Nucleus accumbens (tissue), 56 donors: Measurements from ENCODE around the gene PLEKHM2.

Source experiments
- DNase-seq, 56 donors: peaks; one replicate each; lab custom pipeline; 2025; lab: John Stamatoyannopoulos, UW

PLEKHM2 gene

DNA sequence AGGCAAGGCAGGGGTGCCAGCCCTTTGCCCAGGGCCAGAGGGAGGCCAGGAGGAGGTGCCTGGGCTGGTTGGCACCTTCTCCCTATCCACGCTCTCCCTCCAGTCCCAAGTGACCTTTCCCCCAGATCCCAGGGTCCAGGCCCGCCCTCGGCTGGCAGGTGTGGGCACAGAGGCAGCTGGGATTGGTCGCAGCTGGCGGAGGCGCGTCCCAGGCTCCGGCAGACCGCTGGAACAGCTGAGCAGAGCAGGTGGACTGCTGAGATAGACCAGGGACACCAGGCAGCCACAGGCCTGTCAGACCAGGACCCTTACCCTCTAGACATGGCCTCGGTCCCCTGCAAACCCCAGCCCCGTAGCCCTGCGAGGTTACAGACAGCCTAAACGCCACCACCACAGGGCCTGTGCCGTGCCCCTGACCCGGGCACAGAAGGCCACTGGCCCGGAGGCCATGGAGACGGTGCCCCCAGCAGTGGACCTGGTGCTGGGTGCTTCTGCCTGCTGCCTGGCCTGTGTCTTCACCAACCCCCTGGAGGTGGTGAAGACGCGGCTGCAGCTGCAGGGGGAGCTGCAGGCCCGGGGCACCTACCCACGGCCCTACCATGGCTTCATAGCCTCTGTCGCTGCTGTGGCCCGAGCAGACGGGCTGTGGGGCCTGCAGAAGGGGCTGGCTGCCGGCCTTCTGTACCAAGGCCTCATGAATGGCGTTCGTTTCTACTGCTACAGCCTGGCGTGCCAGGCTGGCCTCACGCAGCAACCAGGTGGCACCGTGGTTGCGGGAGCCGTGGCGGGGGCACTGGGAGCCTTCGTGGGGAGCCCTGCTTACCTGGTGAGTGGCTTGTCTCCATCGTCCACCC, 52.1 kb downstream of the PLEKHM2 start, which contains the start of gene SLC25A34:
Gene SLC25A34 (plus strand): TSS at position 221 of the 854 bp plus-strand sequence. CDS start 228 bp downstream, at position 449.
- peak in 11 of 56 donors; percentile 5 to 46 (median 16) for DNase-seq

DNA sequence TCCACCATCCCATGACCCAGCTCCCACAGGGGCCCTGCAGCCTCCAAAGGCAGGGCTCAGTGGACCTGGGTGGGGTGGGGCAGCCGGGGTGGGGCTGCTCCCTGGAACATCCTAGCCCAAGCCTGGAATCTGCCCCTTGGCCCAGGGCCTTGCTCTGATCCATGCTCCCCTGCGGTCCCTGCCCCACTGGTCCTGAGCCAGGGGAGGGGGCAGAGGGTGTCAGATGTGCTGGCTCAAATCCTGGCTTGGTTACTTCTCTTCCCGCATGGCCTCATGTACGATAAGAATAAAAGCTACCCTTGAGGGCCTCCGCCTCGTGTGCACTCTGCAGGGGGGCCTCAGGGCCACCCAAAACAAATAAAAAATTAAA, 52.8 kb downstream of the PLEKHM2 start:
- no peak for DNase-seq

DNA sequence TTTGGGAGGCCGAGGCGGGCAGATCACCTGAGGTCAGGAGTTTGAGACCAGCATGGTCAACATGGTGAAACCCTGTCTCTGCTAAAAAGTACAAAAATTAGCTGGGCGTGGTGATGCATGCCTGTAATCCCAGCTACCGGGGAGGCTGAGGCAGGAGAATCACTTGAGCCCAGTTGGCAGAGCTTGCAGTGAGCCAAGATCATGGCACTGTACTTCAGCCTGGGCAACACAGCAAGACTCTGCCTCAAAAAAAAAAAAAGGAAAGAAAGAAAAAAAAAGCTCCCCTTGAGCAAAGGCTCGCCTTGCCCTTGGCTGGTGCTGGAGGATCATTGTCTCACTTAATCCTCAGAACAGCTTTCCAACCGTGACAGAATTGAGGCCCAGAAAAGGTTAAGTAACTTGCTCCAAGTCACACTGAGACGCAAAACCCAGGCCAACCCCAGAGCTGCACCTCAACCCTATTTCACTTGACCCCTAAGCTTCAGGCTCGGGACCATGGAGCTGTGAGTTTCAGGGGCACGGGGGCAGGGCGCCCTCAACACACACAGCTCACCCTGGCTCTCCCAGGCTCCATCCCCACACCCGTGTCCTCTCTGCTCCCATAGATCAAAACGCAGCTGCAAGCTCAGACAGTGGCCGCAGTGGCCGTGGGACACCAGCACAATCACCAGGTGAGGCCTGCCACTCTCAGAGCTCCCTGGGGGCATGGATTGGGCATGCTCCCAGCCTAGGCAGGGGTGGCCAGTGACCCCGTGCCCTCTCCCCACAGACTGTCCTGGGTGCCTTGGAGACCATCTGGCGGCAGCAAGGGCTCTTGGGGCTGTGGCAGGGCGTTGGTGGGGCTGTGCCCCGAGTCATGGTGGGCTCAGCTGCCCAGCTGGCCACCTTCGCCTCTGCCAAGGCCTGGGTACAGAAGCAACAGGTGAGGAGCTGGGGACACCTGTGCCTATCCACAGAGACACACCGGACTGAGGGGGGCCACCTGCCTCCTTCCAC, 53.5 kb downstream of the PLEKHM2 start:
- no peak for DNase-seq

DNA sequence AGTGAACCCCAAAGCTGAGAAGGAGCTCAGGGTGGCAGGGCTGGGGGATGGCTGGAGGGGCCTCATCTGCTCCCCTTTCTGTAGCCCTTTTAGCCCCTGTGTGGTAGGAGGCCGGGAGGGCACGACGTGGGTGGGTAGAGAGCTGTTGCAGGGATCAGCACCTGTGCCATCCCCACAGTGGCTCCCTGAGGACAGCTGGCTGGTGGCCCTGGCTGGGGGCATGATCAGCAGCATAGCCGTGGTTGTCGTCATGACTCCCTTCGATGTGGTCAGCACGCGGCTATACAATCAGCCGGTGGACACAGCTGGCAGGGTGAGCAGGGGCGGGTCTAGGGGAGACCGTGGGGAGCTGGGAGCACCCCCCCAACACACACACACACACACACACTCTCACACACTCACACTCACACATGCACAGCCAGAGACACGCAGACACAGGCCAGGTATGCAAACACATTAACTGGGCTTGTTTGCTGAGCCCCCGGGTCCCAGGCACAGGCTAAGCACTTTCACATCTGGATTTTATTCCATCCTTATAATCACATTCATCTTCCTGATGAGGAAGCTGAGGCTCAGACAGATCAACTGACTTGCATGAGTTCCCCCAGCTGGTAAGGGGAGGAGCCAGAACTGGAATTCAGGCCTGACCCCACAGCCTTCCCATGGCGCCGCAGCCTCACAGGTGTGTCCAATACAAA, 54.4 kb downstream of the PLEKHM2 start:
- no peak for DNase-seq

DNA sequence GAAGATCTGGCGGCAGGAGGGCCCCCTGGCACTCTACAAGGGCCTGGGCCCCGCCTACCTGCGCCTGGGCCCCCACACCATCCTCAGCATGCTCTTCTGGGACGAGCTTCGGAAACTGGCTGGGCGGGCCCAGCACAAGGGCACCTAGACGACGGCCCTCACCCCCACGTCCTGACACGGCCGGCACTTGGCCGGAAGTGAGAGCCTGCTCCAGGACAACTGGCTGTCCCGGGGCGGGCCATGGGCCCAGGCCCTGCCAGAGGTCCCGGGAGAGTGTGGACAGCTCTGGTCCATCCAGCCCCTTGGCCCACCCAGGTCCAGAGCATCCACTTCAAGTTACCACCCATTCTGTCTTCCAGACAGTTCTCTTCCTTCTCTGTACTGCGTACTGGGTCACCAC, 55.1 kb downstream of the PLEKHM2 start:
- no peak for DNase-seq

DNA sequence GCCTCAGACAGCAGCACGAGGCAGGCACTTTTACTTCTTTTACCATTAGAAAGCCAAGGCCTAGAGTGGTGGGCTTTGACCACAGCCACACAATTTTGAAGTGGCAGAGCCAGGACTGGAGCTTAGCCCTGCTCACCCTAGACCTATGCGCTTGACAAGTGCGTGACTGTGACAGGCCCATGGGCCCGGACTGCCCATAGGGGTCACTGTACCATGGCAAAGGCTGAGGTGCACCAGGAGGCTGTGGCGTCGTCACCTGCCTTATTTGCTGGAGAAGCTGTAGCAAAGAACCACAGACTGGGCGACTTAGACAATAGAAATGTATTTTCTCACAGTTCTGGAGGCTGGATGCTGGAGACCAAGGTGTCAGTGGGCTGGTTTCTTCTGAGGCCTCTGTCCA, 55.6 kb downstream of the PLEKHM2 start:
- DNase-seq: no peak

DNA sequence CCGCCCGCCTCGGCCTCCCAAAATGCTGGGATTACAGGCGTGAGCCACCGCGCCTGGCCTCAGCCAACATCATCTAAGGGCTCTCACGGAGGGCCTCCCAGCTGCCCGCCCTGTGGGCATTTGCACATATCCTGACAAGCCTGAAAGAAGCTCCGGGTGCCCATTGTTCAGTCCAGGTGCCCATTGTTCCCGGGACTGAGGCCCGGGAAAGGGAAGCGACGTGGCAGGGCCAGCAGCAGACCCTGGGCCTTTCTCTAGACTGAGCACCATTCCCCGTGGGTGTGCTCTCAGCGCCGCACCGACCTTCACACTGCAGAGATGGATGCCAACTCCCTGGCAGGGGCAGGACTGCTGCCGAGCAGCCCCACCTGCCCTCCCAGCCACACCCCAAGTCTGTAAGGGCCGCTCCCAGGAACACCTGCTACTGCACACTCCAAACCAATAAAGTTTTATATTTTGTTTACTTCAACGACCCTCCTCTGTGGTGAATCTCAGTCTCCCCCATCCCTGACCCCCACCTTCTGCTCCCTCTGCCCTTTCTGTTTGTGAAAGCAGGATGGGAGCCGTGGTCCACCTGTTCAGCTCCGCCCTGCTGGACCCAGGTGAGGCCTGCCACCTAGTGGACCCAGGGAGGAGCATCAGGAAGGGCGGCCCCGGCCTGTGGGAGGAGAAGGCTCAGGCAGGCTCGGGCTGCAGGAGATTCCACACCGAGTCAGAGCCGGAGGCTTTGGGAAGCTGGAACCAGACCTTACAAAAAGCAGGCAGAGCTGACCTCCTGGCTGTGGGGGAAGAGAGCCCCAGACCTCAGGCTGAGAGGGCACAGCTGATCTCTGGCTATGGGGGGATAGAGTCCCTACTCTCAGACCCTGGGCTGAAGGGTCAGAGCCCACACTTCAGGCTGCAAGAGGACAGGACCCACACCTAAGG, 57.1 kb downstream of the PLEKHM2 start:
- DNase-seq: peak in 41 of 56 donors; percentile 4 to 77 (median 30)

DNA sequence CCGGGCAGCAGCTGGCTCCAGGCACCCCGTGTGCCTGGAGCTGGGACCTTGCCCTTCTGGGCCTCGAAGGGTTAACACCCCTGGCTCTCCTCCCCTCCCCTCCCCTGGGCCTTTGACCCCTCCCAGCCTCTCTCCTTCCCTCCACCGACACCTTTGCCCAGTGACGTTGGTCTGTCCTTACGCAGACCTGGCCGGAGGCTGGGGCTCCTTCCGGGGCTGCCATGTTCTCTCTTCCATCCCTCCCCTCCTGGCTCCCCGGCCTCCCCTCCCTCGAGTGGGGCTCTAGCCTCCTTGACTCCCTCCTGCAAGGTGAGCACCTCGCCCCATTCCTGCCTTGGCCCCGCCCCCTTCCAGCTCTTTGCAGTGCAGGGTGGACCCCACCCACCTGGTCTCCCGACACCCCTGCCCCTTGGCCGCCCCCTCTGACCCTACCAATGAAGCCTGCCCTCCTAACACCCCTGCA, 58.2 kb downstream of the PLEKHM2 start, which contains the start of gene TMEM82:
Gene TMEM82 (plus strand): TSS at position 161 of the 463 bp plus-strand sequence. CDS start 61 bp downstream, at position 222.
- DNase-seq: no peak

DNA sequence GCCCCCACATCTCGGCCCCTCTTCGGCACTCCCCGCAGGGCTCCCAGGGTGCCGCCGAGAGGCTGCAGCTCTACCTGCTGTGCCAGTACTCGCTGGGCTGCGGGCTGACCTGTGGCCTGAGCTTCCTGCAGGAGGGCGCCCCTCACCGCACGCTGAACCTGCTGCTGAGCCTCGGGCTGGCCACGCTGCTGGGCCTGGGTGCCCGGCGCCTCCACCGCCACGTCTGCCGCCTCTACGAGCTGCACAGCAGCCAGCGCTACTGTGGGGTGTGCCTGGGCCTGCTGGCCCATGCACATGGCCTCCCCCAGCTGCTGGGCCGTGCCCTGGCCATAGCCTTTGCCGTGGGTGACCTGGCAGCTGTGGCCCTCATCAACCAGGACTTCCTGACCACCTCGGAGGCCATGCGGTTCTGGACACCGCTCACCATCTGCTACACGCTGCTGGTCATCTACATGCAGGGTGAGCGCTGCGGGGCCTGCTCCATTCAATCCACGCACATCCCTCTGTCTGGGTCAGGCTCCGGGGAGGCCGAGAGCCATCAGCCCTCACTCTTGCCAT, 60.1 kb downstream of the PLEKHM2 start:
- DNase-seq: no peak

DNA sequence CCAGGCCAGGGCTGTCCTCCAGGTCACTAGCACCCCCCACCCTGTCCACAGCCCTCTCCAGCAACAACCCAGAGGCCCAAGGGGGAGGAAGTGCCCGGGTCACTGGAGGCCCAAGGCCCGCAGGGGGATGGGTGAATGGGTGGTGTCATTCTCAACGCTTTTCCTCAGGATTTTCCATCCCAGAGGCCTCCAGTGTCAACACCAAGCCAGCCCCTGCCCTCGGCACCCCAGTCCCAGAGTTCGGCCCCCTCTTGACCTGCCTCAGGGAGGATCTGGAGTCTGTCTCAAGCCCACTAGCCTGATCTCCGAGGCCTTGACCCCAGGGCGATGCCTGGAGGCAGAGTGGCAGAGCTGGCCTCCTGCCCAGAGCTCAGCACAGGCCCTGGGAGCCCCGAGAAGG, 63.3 kb downstream of the PLEKHM2 start:
- DNase-seq: no peak

DNA sequence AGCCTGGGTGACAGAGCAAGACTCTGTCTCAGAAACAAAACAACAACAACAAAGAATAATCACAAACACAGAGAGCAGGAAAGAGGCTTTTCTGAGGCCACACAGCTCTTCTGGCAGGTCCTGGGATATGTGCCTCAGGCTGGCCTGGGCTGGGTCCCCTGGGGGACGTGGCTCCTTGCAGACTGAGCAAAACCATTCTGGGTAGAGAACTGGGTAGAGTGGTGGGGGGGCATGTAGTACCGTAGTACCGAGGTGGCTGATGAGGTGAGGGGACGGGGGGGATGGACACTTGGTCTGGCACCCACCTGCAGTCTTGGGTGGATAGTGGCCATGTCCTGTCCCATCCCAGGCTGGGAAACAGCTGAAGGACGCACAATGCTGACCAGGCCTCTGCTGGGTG, 64.1 kb downstream of the PLEKHM2 start:
- DNase-seq: no peak

DNA sequence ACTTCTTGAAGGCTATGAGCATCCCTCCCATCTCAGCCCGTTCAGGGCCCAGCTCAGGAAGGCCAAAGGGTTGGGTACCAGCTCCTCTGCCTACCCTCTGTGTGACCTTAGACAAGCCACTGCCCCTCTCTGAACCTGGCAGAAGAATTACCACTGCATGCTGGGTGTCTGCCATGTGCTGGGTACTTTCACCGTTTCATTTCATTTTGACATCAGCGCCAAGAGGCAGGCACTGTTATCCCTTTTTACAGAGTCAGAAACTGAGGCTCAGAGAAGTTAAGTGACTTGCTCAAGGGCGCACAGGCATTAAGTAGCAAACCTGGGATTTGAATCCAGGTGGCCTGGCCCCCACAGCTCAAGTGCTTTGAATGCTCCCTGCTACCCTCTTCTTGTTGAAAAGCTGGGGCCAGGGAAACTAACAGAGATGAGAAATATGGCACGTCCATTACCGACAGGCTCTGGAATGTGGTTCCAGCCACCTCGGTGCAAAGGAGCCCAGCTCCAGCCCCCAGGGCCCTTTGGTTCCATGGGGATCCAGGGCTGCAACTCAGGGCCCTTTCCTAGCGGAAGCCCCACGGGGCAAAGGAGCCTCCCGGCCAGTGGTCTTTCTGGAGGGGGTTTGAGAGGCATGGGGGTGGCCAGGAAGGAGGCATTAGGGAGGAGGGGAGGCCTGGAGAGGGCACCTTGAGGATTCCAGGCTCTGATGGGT, 64.7 kb downstream of the PLEKHM2 start:
- DNase-seq: no peak

DNA sequence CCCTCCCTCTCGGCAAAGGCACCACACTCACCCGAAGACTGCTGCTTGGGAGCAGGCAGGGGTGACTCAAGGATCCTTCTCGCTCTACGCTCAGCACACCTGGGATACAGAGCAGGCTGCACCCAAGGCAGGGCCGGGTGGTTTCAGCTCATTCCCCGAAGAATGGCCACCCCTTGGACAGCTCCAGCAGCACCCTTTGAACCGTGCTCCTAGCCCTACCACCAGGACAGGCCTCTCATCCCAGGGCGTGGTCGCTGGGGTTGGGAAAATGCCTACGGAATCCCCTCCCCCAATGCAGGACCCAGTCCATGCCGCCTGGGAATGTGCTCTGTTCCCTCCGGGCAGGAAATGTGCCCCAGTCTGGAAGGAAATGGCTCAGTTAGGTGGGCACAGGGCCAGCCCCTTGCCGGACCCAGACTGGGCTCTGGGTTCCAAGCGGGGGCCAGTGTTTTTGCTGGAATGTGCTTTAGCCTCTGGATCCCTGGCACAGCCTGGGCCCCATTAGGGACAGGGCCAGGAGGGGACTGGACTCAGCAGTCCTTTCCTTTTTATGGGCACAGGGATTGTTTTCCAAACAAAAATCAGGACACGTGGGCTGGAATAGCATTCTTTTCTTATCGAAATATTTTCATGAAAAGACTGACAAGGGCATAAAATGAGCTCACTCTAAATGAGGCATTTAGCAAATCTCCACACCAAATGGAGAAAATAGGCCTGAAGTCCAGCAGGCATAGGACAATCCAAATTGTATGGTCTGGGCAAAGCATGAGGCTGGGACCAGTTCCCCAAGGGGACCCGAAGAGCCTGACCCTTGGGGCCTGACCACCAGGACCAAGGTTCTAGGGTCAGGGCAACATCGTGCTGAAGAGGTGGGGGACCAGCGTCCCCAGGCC, 65.5 kb downstream of the PLEKHM2 start:
- DNase-seq: no peak

DNA sequence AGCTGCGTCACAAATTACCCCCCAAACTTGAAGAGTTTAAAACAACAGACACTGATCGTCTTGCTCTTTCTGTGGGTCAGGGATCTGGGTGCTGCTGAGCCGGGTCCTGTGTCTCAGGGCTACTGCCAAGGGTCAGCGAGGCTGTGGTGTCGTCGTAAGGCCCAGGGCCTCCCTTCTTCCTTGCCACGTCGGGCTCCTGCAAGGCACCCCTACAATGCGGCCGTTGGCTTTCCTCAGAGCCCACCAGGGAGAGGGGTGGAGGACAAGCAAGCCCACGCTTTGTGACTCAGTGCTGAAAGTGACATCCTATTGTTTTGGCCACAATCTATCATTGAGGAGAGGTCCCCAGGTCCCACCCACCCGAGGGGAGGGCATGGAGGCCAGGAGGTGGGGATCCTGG, 66.8 kb downstream of the PLEKHM2 start:
- DNase-seq: no peak

DNA sequence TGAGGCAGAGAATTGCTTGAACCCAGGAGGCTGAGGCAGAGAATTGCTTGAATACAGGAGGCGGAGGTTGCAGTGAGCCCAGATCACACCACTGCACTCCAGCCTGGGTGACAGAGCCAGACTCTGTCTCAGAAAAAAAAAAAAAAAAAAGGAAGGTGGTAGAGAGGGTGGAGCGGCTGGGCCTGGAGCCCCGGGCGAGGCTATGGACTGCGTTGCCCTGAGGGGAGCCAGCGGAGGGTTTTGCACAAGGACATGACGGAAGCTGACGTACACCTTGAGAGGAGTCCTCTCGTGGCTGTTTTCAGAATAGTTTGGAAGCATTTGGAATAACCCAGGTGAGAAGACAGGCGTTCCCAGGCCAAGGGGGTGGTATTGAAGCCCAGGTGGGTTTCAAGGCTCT, 67.6 kb downstream of the PLEKHM2 start:
- DNase-seq: no peak

DNA sequence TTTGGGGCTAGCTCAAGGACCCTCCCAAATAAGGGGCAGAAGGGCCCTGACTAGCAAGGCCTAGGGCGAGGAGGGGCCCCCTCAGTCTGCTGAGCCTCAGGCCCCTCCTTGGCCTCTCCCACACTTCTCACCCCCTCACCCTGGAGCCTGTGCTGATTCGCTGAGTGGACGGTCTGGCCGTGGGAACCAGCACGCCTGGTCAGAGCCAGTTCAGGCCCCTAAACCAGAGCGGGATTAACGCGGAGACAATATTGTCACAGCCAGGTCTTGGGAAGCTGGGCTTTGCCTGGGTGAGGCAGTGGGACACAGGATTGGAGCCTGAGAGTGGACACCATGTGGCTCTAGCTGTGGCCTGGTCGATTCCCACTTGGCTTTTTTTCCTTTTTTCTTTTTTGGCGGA, 69.7 kb downstream of the PLEKHM2 start:
- no peak for DNase-seq

DNA sequence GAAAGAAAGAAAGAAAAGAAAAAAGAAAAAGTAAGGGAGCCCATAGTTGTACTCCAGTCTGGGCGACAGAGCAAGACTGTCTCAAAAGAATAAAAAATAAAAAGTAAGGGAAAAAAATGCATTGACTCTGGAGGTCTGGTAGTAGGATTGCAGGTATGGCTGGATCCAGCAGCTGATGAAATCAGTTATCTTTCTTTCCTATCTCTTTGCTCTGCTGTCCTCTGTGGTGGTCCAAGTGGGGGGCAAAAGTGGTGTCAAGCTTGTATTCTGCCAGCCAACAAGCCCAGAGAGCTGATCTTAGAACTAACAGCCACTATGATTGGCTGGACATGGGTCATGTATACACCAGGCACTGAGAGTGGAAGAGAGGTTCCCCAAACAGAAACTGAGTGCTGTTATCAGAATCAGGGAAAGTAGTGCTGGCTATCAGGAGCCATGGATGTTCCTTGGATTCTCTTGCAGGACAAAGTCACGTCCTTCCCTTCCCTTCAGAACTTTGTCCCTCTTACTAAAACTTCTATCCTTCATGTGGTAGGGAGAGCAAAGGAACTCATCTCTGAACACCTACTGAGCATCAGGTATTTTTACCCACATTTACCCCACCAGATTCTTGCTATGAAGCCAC, 71.0 kb downstream of the PLEKHM2 start:
- no peak for DNase-seq
